Hepatocyte (in vitro differentiated cells): ENCODE data around the gene DDX5.

Source experiments
- CTCF ChIP-seq: fragments of 200-600 bp; sonication (generic); IDR thresholded peaks from 2 replicates; pipeline ENCODE4 v1.5.1; 2016; ENCODE audit warnings: antibody characterized with exemption, mild to moderate bottlenecking; ENCODE audit not compliant: poor library complexity
- EZH2 ChIP-seq: fragments of 200-600 bp; sonication (generic); IDR thresholded peaks from 2 replicates; pipeline ENCODE4 v1.6.1; 2016; ENCODE audit warnings: antibody characterized with exemption, mild to moderate bottlenecking, borderline replicate concordance

GRCh38 chr17:64515419-64515818, 9.3 kb upstream of the DDX5 start:
- TF ChIP-seq CTCF = no peak
- TF ChIP-seq EZH2 = no peak
